Kidney (tissue), 14 donors: ENCODE data around the gene MYOD1. TPM values are rescaled to one million over a fixed set of nuclear protein-coding genes. Genes with fewer than 3 reads are reported as not detected.

Experiments
- DNase-seq, 5 donors: peaks; one replicate each; pipeline ENCODE4 v3.0.0-alpha.2; 2013 to 2020
- FAIRE-seq: peaks from 2 replicates; lab custom pipeline; 2012; peaks lifted over from hg19 to GRCh38; lab: Jason Lieb, UNC
- H3K27ac ChIP-seq, 2 donors: one replicate each; pipeline ENCODE4 v1.7.0; 2013; ENCODE audit warnings: low read depth in 2 of 2, low read length in 2 of 2, inconsistent platforms in 1 of 2
- H3K27me3 ChIP-seq: one replicate; pipeline ENCODE4 v1.7.1; 2013; ENCODE audit warnings: low read length, inconsistent platforms; ENCODE audit not compliant: control insufficient read depth, insufficient read depth
- H3K36me3 ChIP-seq, 3 donors: one replicate each; pipeline versions ENCODE4 v1.7.0 to v1.7.1; 2013; ENCODE audit warnings: low read length in 3 of 3, control low read depth in 1 of 3, inconsistent platforms in 1 of 3; ENCODE audit not compliant: insufficient read depth in 3 of 3, control insufficient read depth in 2 of 3
- H3K4me1 ChIP-seq, 3 donors: one replicate each; pipeline versions ENCODE4 v1.7.0 to v1.7.1; 2013; ENCODE audit warnings: low read length in 3 of 3, inconsistent platforms in 1 of 3, low read depth in 1 of 3; ENCODE audit not compliant: control insufficient read depth in 2 of 3, insufficient read depth in 2 of 3
- H3K4me3 ChIP-seq, 3 donors: one replicate each; pipeline versions ENCODE4 v1.7.0 to v1.8.1; 2013; ENCODE audit warnings: low read length in 3 of 3, control low read depth in 1 of 3, inconsistent platforms in 1 of 3
- H3K9ac ChIP-seq, 3 donors: one replicate each; pipeline versions ENCODE4 v1.7.0 to v1.7.1; 2013; ENCODE audit warnings: low read length in 3 of 3, control low read depth in 1 of 3, inconsistent platforms in 1 of 3
- H3K9me3 ChIP-seq, 3 donors: one replicate each; pipeline versions ENCODE4 v1.7.0 to v1.7.1; 2013; ENCODE audit warnings: low read length in 3 of 3, control low read depth in 1 of 3, inconsistent platforms in 1 of 3; ENCODE audit not compliant: control insufficient read depth in 2 of 3, insufficient read depth in 1 of 3
- intact Hi-C: fragments of 100-400 bp; cut with DNase I; formaldehyde crosslinking; loops from one replicate; pipeline ENCODE4 v1.11.1; 2022
- polyA plus RNA-seq: library from polyadenylated mRNA; stranded (reverse); fragments of 350-450 nt; fragmentation: Illumina TruSeq; extraction: RNeasy Lipid Tissue Mini Kit (QIAGEN cat#74804); gene quantifications from one replicate; pipeline ENCODE4 v1.2.3, GENCODE V29; 2014; ENCODE audit warnings: low read depth, low replicate concordance; ENCODE audit not compliant: insufficient read depth
- total RNA-seq: library from RNA; stranded (reverse); fragmentation: NEBNext Ultra II Directional; extraction: Animal tissue kit (Norgen Biotek cat#: 25700); gene quantifications from one replicate; pipeline ENCODE4 v1.2.1, GENCODE V29; 2021
- TF ChIP-seq, protein P1 (sequence below): IDR thresholded peaks from 3 replicates; pipeline ENCODE4 v1.5.1; 2012; ENCODE audit warnings: mild to moderate bottlenecking, moderate library complexity, borderline replicate concordance; ENCODE audit not compliant: insufficient read depth; ENCODE audit errors: extremely low read depth
- donor health status: control.
- donor health status: control.
- donor health status: control.
- donor health status: control.
- donor health status: control.
- donor health status: DM: yes; HTN: yes; CAD: no.
- donor health status: Normal renal cell carcinoma (clear cell type).

MYOD1 gene
- total and polyA plus RNA-seq, 2 donors from 2014 or later = not detected

DNA sequence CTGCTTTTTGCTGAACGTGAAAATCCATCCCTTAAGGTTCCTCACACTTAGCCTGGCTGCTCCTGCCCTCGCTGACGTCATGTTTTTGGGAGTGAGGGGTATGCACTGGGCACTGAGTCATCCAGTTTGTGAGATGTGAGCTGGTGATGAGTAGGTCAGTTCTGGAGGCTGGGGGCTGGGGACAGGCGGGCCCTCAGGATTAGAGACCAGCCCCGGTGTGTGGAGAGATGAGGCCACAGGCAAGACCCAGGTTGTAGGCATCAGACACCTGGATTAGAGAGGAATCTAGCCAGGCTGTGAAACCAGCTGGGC lies 24.4 kb downstream of the MYOD1 start:
- no peak overlapping the region for H3K27ac ChIP-seq
- TF ChIP-seq, protein P1, sequence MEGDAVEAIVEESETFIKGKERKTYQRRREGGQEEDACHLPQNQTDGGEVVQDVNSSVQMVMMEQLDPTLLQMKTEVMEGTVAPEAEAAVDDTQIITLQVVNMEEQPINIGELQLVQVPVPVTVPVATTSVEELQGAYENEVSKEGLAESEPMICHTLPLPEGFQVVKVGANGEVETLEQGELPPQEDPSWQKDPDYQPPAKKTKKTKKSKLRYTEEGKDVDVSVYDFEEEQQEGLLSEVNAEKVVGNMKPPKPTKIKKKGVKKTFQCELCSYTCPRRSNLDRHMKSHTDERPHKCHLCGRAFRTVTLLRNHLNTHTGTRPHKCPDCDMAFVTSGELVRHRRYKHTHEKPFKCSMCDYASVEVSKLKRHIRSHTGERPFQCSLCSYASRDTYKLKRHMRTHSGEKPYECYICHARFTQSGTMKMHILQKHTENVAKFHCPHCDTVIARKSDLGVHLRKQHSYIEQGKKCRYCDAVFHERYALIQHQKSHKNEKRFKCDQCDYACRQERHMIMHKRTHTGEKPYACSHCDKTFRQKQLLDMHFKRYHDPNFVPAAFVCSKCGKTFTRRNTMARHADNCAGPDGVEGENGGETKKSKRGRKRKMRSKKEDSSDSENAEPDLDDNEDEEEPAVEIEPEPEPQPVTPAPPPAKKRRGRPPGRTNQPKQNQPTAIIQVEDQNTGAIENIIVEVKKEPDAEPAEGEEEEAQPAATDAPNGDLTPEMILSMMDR = no peak
- DNase-seq (peak in 2 of 5 donors; percentile 23 to 38), FAIRE-seq (no peak)
- H3K4me1 ChIP-seq = no peaks in the 10 kb centered on the region
- H3K9ac ChIP-seq = no peak overlapping the region
- H3K4me3 ChIP-seq = no peak overlapping the region
- H3K36me3 ChIP-seq = no peaks in the 10 kb centered on the region
- no peaks in the 10 kb centered on the region for H3K9me3 ChIP-seq
- peaks cover 5% of the 10 kb centered on the region for H3K27me3 ChIP-seq
- intact Hi-C loops = no loop called here

DNA sequence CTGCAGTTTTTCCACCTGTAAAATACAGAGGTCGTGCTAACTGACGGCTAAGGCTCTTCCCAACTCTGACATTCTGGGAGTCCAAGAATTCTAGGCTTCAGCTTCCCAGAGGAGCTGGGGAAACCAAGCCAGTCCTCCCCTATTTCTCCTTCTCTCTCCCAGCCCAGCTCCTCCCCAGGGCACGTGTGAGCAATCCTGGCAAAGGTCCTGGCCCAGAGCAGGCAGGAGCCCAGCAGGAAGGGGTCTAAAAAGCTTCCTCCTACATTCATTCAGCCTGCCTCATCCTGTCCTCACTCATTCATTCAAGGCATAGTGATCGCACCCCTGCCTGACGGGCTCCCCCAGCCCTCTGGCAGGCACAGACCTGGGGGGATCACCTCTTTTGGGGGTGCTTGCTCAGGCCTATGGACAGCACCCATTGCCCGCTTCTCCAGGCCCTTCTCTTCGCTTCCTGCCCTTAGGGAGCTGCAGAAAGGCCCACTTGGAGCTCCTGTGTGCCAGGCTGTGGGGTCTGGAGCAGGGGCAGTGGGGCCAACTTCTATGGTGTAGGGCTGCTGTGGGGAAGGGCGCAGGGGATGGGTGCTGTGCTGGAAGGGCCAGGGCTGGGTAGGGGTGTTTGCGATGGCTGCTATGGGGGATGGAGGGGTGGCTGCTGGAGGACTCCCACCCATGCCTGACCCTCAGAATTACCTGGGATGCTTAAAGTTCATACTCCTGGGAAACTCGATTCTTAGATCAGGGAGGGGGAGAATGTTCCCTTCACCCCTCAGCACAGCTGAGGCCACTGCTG lies 25.0 kb downstream of the MYOD1 start:
- Histone ChIP-seq H3K27me3 (peaks cover 2% of the 10 kb centered on the region), H3K9me3 (no peaks in the 10 kb centered on the region), H3K4me1 (no peaks in the 10 kb centered on the region), H3K9ac (no peak overlapping the region), H3K36me3 (no peaks in the 10 kb centered on the region), H3K27ac (no peak overlapping the region), H3K4me3 (no peak overlapping the region)
- FAIRE-seq (no peak), DNase-seq (peak in 2 of 5 donors; percentile 7 to 44)
- intact Hi-C loops = no loop called here
- TF ChIP-seq, protein P1 = no peak

DNA sequence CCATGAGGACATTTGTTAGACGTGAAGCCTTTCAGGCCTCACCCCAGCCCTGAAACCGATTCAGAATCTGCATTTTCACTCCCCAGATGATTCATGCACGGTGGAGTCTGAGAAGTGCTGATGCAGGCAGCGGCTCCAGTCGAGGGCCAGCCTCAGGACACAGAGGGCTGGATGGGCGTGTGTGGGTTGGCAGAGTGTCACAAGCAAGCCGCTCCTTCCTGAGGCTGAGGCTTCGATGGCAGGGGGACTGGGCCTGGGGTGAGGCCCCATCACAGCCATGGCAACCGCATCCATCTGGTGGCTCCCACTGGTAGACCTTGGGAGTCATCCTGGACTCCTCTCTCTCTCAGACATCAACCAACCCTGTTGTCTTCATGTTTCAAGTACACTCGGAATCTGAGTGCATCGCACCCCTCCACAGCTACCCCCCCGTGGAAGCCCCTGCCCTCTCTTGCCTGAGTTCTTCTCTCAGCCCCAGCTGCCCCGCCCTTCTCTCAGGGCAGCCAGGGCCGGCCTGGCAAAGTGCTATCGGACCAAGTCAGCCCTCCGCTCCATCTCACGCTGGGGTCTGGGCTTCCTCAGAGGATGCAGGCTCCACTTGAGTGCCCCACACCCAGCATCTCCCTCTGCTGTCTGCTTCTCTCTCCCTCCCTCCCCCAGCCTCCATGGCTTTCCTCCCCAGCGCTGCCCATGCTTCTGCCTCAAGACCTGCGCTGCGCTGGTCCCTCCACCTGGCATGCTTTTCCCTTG lies 25.8 kb downstream of the MYOD1 start:
- Histone ChIP-seq H3K27ac (no peak overlapping the region), H3K36me3 (no peaks in the 10 kb centered on the region), H3K9me3 (no peaks in the 10 kb centered on the region), H3K9ac (no peak overlapping the region), H3K4me1 (no peaks in the 10 kb centered on the region), H3K4me3 (no peak overlapping the region), H3K27me3 (no peaks in the 10 kb centered on the region)
- DNase-seq (peak in 2 of 5 donors; percentile 18 to 61), FAIRE-seq (no peak)
- TF ChIP-seq, protein P1 = no peak
- intact Hi-C loops = no loop called here
